ENCODE results near the gene GRK4.

GRCh38 chr4:3010577-3010976 is 47.2 kb downstream of the GRK4 start:
- no peak for TF ChIP-seq POLR2A (IDR thresholded peaks at IDR 0.05; ENCODE audit: low read depth, low read length)
- no peak for TF ChIP-seq POU2F2 (IDR thresholded peaks at IDR 0.05; ENCODE audit: low read depth, low read length)
